Activated CD8-positive, alpha-beta memory T cell treated with anti-CD3 and anti-CD28 coated beads for 1 hour (primary cell): Measurements from ENCODE around the gene TTC27.

Experiments used
- DNase-seq, 2 donors: peaks; one replicate each; pipeline ENCODE4 v3.0.0-alpha.2; 2020; ENCODE audit warnings: low read depth in 1 of 2; ENCODE audit errors: extremely low read depth in 1 of 2

Gene TTC27

GRCh38 chr2:32802877-32803276, 175.0 kb downstream of the TTC27 start:
- DNase-seq, result no peak

GRCh38 chr2:32804205-32804604, 176.4 kb downstream of the TTC27 start:
- no peak for DNase-seq

- DNase-seq, result no peak
These were observed 177.6 kb downstream of the TTC27 start for GRCh38 chr2:32805104-32806095.

GRCh38 chr2:32806857-32807256, 179.0 kb downstream of the TTC27 start:
- no peak for DNase-seq

- DNase-seq, result no peak
These were observed 179.8 kb downstream of the TTC27 start for GRCh38 chr2:32807662-32808061.

- no peak for DNase-seq
These were observed 183.2 kb downstream of the TTC27 start for GRCh38 chr2:32810909-32811495.

GRCh38 chr2:32811696-32812095, 183.8 kb downstream of the TTC27 start:
- DNase-seq, result no peak

- DNase-seq, result no peak
These were observed 184.5 kb downstream of the TTC27 start for GRCh38 chr2:32812316-32812715.

GRCh38 chr2:32820088-32820487, 192.2 kb downstream of the TTC27 start:
- no peak for DNase-seq

GRCh38 chr2:32820701-32821100, 192.9 kb downstream of the TTC27 start:
- no peak for DNase-seq

- DNase-seq, result no peak
These were observed 196.4 kb downstream of the TTC27 start for GRCh38 chr2:32824070-32824809.

- DNase-seq, result no peak
These were observed 197.5 kb downstream of the TTC27 start for GRCh38 chr2:32825291-32825712.

GRCh38 chr2:32830196-32830595, 202.3 kb downstream of the TTC27 start:
- DNase-seq, result no peak

- no peak for DNase-seq
These were observed 205.0 kb downstream of the TTC27 start for GRCh38 chr2:32832821-32833220.

GRCh38 chr2:32833709-32834108, 205.9 kb downstream of the TTC27 start:
- DNase-seq, result no peak

- DNase-seq, result no peak
These were observed 207.3 kb downstream of the TTC27 start for GRCh38 chr2:32835148-32835547.

- DNase-seq, result no peak
These were observed 209.1 kb downstream of the TTC27 start for GRCh38 chr2:32836933-32837332.

GRCh38 chr2:32838418-32838817, 210.6 kb downstream of the TTC27 start:
- no peak for DNase-seq

- DNase-seq, result no peak
These were observed 211.1 kb downstream of the TTC27 start for GRCh38 chr2:32838949-32839348.

GRCh38 chr2:32841931-32842898, 214.4 kb downstream of the TTC27 start:
- no peak for DNase-seq
